Measurements from ENCODE around the gene PSME3.

- TF ChIP-seq CTCF (IDR thresholded peaks at IDR 0.05; ENCODE audit: poor library complexity, severe bottlenecking) (no peak), MXI1 (conservative IDR thresholded peaks at IDR 0.05; ENCODE audit: poor library complexity, severe bottlenecking) (no peak), EP300 (conservative IDR thresholded peaks at IDR 0.05; ENCODE audit: poor library complexity, severe bottlenecking) (no peak), POLR2AphosphoS5 (IDR thresholded peaks at IDR 0.05) (no peak)
These were observed 33.7 kb downstream of the PSME3 start for GRCh38 chr17:42866631-42867575.

Measured in neural cell (in vitro differentiated cells).